Muscle of leg (tissue), 11 donors: Measurements from ENCODE around the gene RAET1G. TPM values are rescaled to one million over a fixed set of nuclear protein-coding genes. Genes with fewer than 3 reads are reported as not detected.
A peak's percentile ranks its signal among the peaks of the same experiment; 100 is the strongest.

Experiments
- DNase-seq: peaks from one replicate; pipeline ENCODE4 v3.0.0; 2013
- H3K27ac ChIP-seq: one replicate; pipeline ENCODE4 v1.5.1; 2013; ENCODE audit warnings: mild to moderate bottlenecking, low read length, control low read depth
- H3K27me3 ChIP-seq: one replicate; pipeline ENCODE4 v1.6.1; 2013; ENCODE audit warnings: low read length; ENCODE audit not compliant: control insufficient read depth, insufficient read depth
- H3K36me3 ChIP-seq: one replicate; pipeline ENCODE4 v1.6.1; 2013; ENCODE audit warnings: low read length; ENCODE audit not compliant: control insufficient read depth, insufficient read depth
- H3K4me1 ChIP-seq: one replicate; pipeline ENCODE4 v1.6.1; 2013; ENCODE audit warnings: low read length; ENCODE audit not compliant: control insufficient read depth, insufficient read depth
- H3K4me3 ChIP-seq: one replicate; pipeline ENCODE4 v1.5.1; 2013; ENCODE audit warnings: low read length, control low read depth
- H3K9me3 ChIP-seq: replicated peaks from 2 replicates; pipeline ENCODE4 v1.6.1; 2013; ENCODE audit warnings: low read depth, low read length; ENCODE audit not compliant: control insufficient read depth
- WGBS: methylation state at CpG from one replicate; pipeline ENCODE4 v1.1.5; 2013; ENCODE audit warnings: missing lambda C conversion rate; ENCODE audit not compliant: insufficient coverage; 5-methylcytosine and 5-hydroxymethylcytosine counted together
- polyA plus RNA-seq, 8 donors: library from polyadenylated mRNA; unstranded; fragments of 120-200 nt; gene quantifications; one replicate each; pipeline versions ENCODE4 v1.2.1 to v1.2.3, GENCODE V29; 2013; ENCODE audit warnings: inconsistent platforms in 1 of 8, low replicate concordance in 1 of 8; ENCODE audit not compliant: insufficient read length in 8 of 8, insufficient read depth in 1 of 8
- total RNA-seq: library from RNA; stranded (reverse); fragments of 120-200 nt; gene quantifications from one replicate; pipeline ENCODE4 v1.2.4, GENCODE V29; 2013

Gene RAET1G
- total and polyA plus RNA-seq, 9 donors, result 0.09 to 0.27 (median 0.17) TPM; not detected in 1

DNA sequence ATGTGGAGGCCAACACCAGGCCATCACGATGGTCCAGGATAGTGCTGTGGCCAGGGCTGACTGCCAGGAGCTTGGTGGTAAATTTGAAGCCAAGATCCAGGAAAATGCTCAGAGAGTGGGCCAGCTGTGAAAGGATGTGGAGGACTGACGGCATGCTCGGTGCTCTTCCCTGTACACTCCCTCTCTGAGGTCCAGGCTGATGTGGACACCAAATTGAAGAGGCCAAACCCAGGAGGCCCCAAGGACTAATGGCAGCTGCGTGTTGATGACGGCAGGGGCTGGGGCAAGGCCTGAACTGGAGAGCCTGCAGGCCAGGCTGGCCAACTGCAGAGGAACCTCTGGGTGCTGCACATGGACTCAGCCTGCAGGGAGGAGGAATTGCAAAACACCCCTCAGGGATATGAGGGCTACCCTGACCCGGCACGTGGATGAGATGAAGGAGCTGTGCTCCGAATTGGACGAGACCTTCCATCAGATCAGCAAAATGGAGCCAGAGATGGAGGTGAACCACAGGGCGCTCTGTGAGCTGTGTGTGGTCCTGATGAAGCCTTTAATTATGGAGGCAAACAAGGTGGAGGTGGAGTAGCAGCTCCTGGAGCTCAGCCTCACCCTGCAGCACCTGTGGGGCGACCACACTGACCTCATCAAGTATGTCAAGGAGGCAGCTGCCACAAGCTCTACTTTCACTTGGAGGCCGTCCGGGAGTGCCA is 18.1 kb downstream of the RAET1G start:
- no peaks in the 10 kb centered on the region for H3K36me3 ChIP-seq
- no peak overlapping the region for H3K4me3 ChIP-seq
- DNase-seq, result no peak
- H3K27ac ChIP-seq, result no peak overlapping the region
- peaks cover 5% of the 10 kb centered on the region for H3K9me3 ChIP-seq
- WGBS, result 80% methylated on average over 9 of the region's 13 CpGs
- H3K27me3 ChIP-seq, result no peaks in the 10 kb centered on the region
- H3K4me1 ChIP-seq, result peaks cover 4% of the 10 kb centered on the region

DNA sequence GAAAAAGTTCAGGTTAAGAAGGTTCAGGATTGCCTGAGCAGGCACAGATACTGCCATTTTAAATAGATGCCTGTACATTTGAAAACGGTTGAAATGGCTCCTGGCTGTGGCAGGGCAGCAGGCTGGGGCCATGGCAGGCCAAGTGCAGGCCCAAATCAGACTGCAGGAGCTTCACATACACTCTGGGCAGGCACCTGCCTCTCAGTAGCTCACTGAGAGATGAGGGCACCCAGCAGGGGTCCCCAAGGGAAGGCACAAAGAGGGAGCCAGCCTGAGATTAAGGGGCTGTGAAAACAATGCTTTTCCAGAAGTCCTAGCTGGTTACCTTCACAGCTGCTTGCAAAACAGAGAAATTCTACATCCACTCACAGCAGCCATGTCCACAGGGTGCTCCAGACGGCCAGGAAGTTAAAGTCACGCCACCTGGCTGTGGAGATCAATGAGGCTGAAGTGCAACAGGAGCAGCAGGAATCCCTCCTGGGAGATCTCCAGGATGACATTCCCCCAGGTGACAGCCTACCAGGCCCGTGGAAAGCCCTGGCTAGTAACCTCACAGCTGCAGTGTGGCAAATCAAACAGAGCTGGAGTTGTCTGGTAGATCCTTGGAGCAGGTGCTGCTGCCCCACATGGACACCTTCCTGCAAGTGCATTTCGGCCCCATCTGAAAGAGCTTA is 18.8 kb downstream of the RAET1G start:
- 28% methylated on average over 3 of the region's 5 CpGs for WGBS
- DNase-seq, result no peak

DNA sequence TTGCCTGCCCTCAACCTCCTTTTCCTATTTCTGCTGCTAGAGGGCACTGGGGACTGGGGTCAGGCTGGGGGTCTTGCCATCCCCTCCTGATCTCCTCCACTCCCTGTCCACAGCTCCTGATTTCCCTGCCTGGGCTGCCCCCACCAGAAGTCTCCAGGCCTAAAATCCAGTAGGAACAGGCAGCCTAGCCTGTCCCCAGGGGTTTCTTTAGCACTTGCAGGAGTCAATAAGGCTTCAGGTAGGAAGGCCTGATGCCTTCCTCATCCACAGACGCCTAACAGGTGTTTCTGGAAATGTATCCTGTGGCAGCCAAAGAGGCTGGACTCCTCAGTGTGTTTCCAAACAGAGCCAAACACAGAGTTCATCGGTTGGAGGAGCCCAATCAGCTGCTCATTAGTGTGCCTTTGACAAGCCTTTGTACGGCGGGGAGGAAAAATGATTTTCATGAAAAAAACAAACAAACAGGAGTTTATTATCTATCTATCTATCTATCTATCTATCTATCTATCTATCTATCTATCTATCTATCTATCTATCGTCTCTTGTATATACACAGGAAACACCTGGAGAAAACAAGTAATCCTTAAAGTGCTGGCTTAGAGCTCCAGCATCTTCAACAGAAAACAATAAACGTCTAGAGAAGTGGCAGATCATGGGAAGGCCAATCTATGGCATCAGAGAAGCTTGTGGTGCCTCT is 21.3 kb downstream of the RAET1G start:
- peaks cover 15% of the 10 kb centered on the region for H3K4me1 ChIP-seq
- no peak overlapping the region for H3K4me3 ChIP-seq
- H3K36me3 ChIP-seq, result no peaks in the 10 kb centered on the region
- H3K27ac ChIP-seq, result no peak overlapping the region
- H3K27me3 ChIP-seq, result no peaks in the 10 kb centered on the region
- DNase-seq, result no peak
- 38% methylated on average over 1 of the region's 6 CpGs for WGBS
- no peaks in the 10 kb centered on the region for H3K9me3 ChIP-seq

More for the DNA sequence above, 18.8 kb downstream of the RAET1G start:
- no peak overlapping the region for H3K27ac ChIP-seq
- H3K4me3 ChIP-seq, result no peak overlapping the region
- peaks cover 4% of the 10 kb centered on the region for H3K4me1 ChIP-seq
- H3K27me3 ChIP-seq, result no peaks in the 10 kb centered on the region
- no peaks in the 10 kb centered on the region for H3K36me3 ChIP-seq
- H3K9me3 ChIP-seq, result peaks cover 5% of the 10 kb centered on the region

DNA sequence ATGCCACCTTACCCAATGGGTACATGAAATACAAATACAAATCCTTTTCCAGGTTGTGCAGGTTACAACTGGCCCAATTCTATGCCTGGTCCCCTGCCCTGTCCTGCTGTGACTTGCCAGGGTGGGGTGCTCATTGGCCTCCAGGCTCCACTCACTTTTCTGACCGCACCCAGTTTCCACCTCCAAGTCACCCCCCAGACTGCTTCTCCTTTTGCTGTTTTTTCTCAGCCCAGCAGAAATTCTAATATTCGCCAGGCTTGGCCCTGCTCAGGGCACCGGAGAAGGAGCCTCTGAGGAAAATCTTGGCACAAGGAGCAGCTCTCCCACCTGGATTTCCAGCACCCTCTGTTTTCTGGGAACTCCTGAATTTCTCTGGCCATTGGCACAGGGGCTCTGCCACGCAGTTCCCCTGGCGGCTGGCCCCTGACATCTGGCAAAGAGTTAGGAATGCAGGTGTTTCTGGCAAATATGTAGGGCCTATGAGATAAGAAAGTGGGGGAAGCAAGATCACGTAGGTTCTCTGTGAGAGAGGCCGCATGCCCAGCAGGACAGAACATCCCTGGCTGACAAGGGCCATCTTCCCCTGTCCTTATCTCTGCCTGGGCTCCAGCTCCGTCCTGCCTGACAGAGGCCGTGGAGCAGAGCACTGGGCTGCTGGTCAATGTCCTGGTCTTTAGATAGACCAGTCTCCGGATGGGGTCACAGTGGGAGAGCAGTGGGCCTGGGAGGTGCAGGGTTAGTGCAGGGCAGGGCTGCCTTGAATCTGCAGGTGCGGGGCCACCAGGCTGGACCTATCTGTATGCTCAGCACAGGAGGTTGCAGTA is 22.1 kb downstream of the RAET1G start:
- Histone ChIP-seq H3K4me3 (no peak overlapping the region), H3K9me3 (no peaks in the 10 kb centered on the region), H3K36me3 (no peaks in the 10 kb centered on the region), H3K27me3 (no peaks in the 10 kb centered on the region), H3K27ac (no peak overlapping the region), H3K4me1 (peaks cover 20% of the 10 kb centered on the region)
- DNase-seq, result no peak
- 78% methylated on average over 9 of the region's 11 CpGs for WGBS

DNA sequence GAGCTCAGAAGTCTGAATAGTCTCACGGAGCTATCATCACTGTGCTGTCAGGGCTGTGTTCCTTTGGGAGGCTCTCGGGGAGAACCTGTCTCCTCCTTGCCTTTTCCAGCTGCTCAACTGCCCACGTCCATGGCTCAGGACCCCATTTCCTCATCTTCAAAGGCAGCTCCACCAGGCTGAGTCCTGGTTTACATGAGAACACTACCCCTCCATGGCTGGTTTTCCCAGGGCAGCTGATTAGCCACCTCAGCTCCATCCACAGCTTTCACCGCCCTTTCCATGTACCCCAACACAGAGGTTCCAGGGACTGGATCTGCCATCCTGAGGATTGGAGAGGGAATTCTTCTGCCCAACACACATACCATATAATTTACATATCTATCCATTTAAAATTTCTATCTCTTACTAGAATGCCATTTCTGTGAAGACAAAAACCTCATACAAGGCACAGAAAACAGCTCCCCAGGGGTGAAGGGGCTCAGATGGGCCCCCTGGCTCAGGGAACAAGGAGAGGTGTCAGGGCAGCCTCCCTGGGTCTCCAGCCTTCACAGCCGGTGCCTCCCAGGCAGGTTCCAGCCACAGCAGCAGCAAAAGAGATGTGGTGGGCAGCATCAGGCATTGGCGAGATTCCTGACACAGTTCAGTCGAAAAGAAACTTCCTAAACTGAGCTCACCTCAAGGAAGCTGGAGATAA is 22.8 kb downstream of the RAET1G start:
- H3K27me3 ChIP-seq, result no peaks in the 10 kb centered on the region
- DNase-seq, result no peak
- peaks cover 25% of the 10 kb centered on the region for H3K4me1 ChIP-seq
- H3K27ac ChIP-seq, result no peak overlapping the region
- no peaks in the 10 kb centered on the region for H3K36me3 ChIP-seq
- no peaks in the 10 kb centered on the region for H3K9me3 ChIP-seq
- no peak overlapping the region for H3K4me3 ChIP-seq
- WGBS, result 52% methylated on average over 5 of the region's 7 CpGs

DNA sequence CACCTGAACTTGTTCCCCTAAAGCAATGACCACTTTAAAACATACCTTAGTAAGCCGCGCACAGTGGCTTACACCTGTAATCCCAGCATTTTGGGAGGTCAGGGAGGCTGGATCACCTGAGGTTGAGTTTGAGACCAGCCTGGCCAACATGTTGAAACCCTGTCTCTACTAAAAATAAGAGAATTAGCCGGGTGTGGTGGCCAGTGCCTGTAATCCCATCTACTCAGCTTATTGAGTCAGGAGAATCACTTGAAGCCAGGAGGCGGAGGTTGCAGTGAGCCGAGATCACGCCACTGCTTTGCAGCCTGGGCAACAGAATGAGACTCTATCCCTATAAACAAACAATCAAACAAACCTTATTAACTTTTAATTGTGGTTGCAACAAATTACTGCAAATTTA is 23.4 kb downstream of the RAET1G start:
- DNase-seq, result no peak
- Histone ChIP-seq H3K9me3 (no peaks in the 10 kb centered on the region), H3K4me3 (no peak overlapping the region), H3K27me3 (no peaks in the 10 kb centered on the region), H3K27ac (no peak overlapping the region), H3K4me1 (peaks cover 28% of the 10 kb centered on the region), H3K36me3 (no peaks in the 10 kb centered on the region)
- 73% methylated on average over 3 of the region's 6 CpGs for WGBS

DNA sequence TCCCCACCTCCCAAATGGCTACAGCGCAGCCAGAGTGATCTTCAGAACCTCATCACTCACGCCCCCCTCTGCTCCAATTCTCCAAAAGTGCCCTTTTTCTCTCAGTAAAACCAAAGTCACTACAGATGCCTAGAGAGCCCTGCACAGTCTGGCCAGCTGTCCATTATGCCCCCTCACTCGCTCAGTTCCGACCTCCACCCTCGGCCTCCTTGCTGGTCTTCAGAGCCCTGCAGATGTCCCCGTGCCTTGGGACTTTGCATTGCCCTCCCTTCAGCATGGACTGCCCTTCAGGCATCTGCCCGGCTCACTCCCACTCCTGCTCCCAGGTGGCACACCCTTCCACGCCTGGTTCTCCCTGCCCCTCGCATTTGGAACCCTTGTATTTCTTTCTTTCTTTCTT is 24.0 kb downstream of the RAET1G start:
- no peak overlapping the region for H3K27ac ChIP-seq
- H3K4me3 ChIP-seq, result no peak overlapping the region
- WGBS, result 87% methylated on average over 3 of the region's 9 CpGs
- peaks cover 28% of the 10 kb centered on the region for H3K4me1 ChIP-seq
- no peaks in the 10 kb centered on the region for H3K27me3 ChIP-seq
- no peaks in the 10 kb centered on the region for H3K36me3 ChIP-seq
- DNase-seq, result no peak
- no peaks in the 10 kb centered on the region for H3K9me3 ChIP-seq

DNA sequence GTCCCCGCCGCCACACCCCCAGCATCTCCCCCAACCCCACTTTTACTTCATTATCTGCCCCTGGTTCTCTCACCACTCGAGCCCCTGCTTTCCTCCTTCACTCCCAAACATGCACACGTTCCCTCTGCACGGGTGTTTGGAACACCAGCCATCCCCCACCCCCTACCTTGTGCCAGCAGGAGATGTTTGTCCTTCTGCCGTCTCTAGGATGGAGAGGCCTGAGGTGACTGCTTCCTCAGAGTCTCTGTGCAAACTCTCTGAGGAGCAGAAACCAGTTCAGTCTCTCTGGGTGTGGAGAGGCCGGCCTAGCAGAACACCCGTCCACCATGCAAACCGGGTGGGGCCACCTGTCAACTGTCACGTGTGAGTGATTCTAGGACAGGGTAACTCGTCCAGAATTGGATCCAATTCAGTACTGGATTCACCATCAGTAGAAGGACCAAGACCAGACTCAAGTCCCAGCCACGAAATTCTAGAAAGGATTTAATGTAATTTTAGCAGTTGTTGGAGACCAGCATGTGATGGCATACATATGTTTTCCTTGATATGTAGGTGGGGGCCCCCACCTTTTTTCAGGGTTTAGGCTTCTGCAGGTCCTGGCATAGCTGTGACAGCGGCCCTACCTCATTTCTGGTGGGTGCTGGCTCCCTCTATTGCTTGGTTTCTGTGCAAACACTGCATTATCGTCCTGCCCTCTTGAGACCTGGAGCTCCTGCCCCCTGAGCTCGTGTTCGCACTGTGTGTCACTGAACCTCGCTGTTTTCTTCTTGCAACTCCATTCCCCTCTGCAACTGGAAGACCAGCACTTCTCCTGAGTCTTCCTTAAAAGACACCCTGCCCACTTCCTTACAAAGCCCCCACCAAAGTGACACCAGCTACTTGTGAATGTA is 24.8 kb downstream of the RAET1G start, which contains the start of gene RAET1E:
Gene RAET1E (minus strand): TSS at position 259 of the 890 bp plus-strand sequence. CDS start 7,212 bp downstream, outside the sequence.
- Histone ChIP-seq H3K9me3 (no peaks in the 10 kb centered on the region), H3K4me1 (peaks cover 28% of the 10 kb centered on the region), H3K27ac (peak within 1 kb of the TSS; percentile 42), H3K36me3 (no peaks in the 10 kb centered on the region), H3K4me3 (no peak within 1 kb of the TSS), H3K27me3 (no peaks in the 10 kb centered on the region)
- DNase-seq, result no peak
- 68% methylated on average over 12 of the region's 17 CpGs for WGBS
